C4-2B (cell line): ENCODE results near the gene CRYGN.

Source experiments
- H3K27ac ChIP-seq: fragments of 450-650 bp; 2 replicates; pipeline ENCODE4 v1.5.1; 2017
- CTCF ChIP-seq: fragments of 450-650 bp; conservative IDR thresholded peaks from 2 replicates; pipeline ENCODE4 v1.5.1; 2017; ENCODE audit warnings: mild to moderate bottlenecking
- ZFX ChIP-seq: fragments of 450-650 bp; IDR thresholded peaks from 2 replicates; pipeline ENCODE4 v1.6.1; 2017

Gene CRYGN

GRCh38 chr7:151437866-151438516, 1.9 kb downstream of the CRYGN start:
- TF ChIP-seq ZFX (no peak), CTCF (no peak)
- H3K27ac ChIP-seq: no peak overlapping the region

GRCh38 chr7:151437159-151437553, 2.8 kb downstream of the CRYGN start:
- no peak overlapping the region for H3K27ac ChIP-seq
- TF ChIP-seq ZFX: no peak
- TF ChIP-seq CTCF: no peak

GRCh38 chr7:151436446-151437158, 3.3 kb downstream of the CRYGN start:
- TF ChIP-seq ZFX: no peak
- no peak for TF ChIP-seq CTCF
- H3K27ac ChIP-seq: no peak overlapping the region

- H3K27ac ChIP-seq: no peak overlapping the region
- no peak for TF ChIP-seq ZFX
- TF ChIP-seq CTCF: no peak
These were observed 4.0 kb downstream of the CRYGN start for GRCh38 chr7:151435971-151436370.

- H3K27ac ChIP-seq: no peak overlapping the region
- no peak for TF ChIP-seq ZFX
- no peak for TF ChIP-seq CTCF
These were observed 4.6 kb downstream of the CRYGN start for GRCh38 chr7:151435103-151435916.

- H3K27ac ChIP-seq: no peak overlapping the region
- TF ChIP-seq CTCF (no peak), ZFX (no peak)
These were observed 5.4 kb downstream of the CRYGN start for GRCh38 chr7:151434549-151434948.
